Caco-2 (cell line): ENCODE data around the gene MPL. TPM values are rescaled to one million over a fixed set of nuclear protein-coding genes. Genes with fewer than 3 reads are reported as not detected.

Experiments
- BruUV-seq: library from RNA; stranded (reverse); fragments of 400-500 nt; replicated peaks from 2 replicates; lab custom pipeline; 2021; lab: Mats Ljungman, UMichigan
- CTCF ChIA-PET: fragments of 300-600 bp; sonication (Branson Sonifier 250); formaldehyde crosslinking; loops from one replicate; lab custom pipeline; 2022; ENCODE audit warnings: antibody characterized with exemption; lab: Charles Lee
- POLR2A ChIA-PET: fragments of 300-600 bp; sonication (Branson Sonifier 250); formaldehyde crosslinking; loops from one replicate; lab custom pipeline; 2022; ENCODE audit warnings: antibody characterized with exemption; lab: Charles Lee
- DNase-seq, 2 experiments: peaks; one replicate each; pipeline versions ENCODE4 v3.0.0 to v3.0.0-alpha.2; 2020 to 2022
- H3K27me3 ChIP-seq: replicated peaks from 2 replicates; pipeline ENCODE4 v1.6.0; 2011; ENCODE audit warnings: low read length; ENCODE audit not compliant: control insufficient read depth, insufficient read depth
- H3K36me3 ChIP-seq: 2 replicates; pipeline ENCODE4 v1.5.1; 2011; ENCODE audit warnings: low read length; ENCODE audit not compliant: control insufficient read depth, insufficient read depth
- H3K4me1 ChIP-seq: fragments of 250-450 bp; sonication (Bioruptor Pico); 2 replicates; pipeline ENCODE4 v1.5.1; 2020; ENCODE audit warnings: mild to moderate bottlenecking
- H3K4me3 ChIP-seq: 2 replicates; pipeline ENCODE4 v1.5.1; 2011; ENCODE audit warnings: low read depth, mild to moderate bottlenecking, control low read depth, low read length
- H3K9me3 ChIP-seq: fragments of 250-450 bp; sonication (Bioruptor Pico); 2 replicates; pipeline ENCODE4 v1.5.1; 2020; ENCODE audit warnings: mild to moderate bottlenecking, moderate library complexity
- H3K27ac Mint-ChIP-seq: one replicate; pipeline ENCODE4 v1.8.0; 2022; ENCODE audit warnings: mixed read lengths; ENCODE audit not compliant: unreplicated experiment
- H3K27me3 Mint-ChIP-seq: one replicate; pipeline ENCODE4 v1.8.0; 2022; ENCODE audit warnings: mixed read lengths; ENCODE audit not compliant: insufficient read depth, unreplicated experiment
- H3K36me3 Mint-ChIP-seq: one replicate; pipeline ENCODE4 v1.8.0; 2022; ENCODE audit warnings: mild to moderate bottlenecking, mixed read lengths; ENCODE audit not compliant: insufficient read depth, unreplicated experiment
- H3K4me1 Mint-ChIP-seq: one replicate; pipeline ENCODE4 v1.8.0; 2022; ENCODE audit warnings: low read depth, mixed read lengths; ENCODE audit not compliant: unreplicated experiment
- H3K4me3 Mint-ChIP-seq: one replicate; pipeline ENCODE4 v1.8.0; 2022; ENCODE audit warnings: mild to moderate bottlenecking, moderate library complexity, mixed read lengths; ENCODE audit not compliant: unreplicated experiment
- H3K9me3 Mint-ChIP-seq: one replicate; pipeline ENCODE4 v1.8.0; 2022; ENCODE audit warnings: mixed read lengths; ENCODE audit not compliant: unreplicated experiment
- intact Hi-C: fragments of 100-400 bp; cut with micrococcal nuclease; formaldehyde crosslinking; loops from one replicate; pipeline ENCODE4 v1.10.0; 2022; ENCODE audit not compliant: unreplicated experiment
- total RNA-seq: library from RNA; stranded (reverse); gene quantifications from 2 replicates; pipeline ENCODE4 v1.2.3, GENCODE V29; 2022
- TF ChIP-seq, protein P1 (sequence below), 2 experiments: fragments of 200-600 bp in 1 of 2; IDR thresholded peaks; 1 replicate in 1 of 2; 2 replicates in 1 of 2; pipeline versions ENCODE4 v1.5.1 to v1.8.0; 2011 to 2022; ENCODE audit warnings: antibody characterized with exemption in 1 of 2, control low read depth in 1 of 2, inconsistent platforms in 1 of 2, low read depth in 1 of 2, low read length in 1 of 2, mild to moderate bottlenecking in 1 of 2, moderate library complexity in 1 of 2; ENCODE audit not compliant: insufficient read depth in 1 of 2, severe bottlenecking in 1 of 2, unreplicated experiment in 1 of 2

MPL gene
- total RNA-seq, 1 experiment from 2014 or later, result not detected

DNA sequence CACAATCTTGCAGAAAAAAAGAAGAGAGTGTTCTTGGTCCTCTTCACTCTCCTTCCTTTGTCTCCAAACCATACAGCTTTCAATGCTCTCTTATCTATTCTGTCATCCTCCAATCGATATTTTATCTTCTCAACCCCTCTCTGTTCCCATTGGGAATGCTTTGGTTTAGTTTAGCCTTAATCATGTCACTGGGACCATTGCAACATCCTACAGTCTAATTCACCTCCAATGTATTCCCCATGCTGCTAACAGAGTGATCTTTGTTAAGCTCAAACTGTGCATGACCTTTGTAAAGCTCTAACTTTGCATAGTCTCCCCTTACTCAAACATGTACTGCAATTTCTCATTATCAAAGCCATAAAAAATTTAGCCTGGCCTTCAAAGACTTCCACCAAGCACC, 2.9 kb downstream of the MPL start:
- Histone ChIP-seq H3K4me1 (no peaks in the 10 kb centered on the region), H3K36me3 (no peaks in the 10 kb centered on the region), H3K27me3 (no peaks in the 10 kb centered on the region), H3K9me3 (no peaks in the 10 kb centered on the region), H3K4me3 (no peak overlapping the region)
- Mint-ChIP-seq H3K4me3 (no peak overlapping the region), H3K27ac (no peak overlapping the region), H3K4me1 (peaks cover 9% of the 10 kb centered on the region), H3K27me3 (no peaks in the 10 kb centered on the region), H3K36me3 (no peaks in the 10 kb centered on the region), H3K9me3 (no peaks in the 10 kb centered on the region)
- BruUV-seq, result no TSS peak
- TF ChIP-seq, protein P1, sequence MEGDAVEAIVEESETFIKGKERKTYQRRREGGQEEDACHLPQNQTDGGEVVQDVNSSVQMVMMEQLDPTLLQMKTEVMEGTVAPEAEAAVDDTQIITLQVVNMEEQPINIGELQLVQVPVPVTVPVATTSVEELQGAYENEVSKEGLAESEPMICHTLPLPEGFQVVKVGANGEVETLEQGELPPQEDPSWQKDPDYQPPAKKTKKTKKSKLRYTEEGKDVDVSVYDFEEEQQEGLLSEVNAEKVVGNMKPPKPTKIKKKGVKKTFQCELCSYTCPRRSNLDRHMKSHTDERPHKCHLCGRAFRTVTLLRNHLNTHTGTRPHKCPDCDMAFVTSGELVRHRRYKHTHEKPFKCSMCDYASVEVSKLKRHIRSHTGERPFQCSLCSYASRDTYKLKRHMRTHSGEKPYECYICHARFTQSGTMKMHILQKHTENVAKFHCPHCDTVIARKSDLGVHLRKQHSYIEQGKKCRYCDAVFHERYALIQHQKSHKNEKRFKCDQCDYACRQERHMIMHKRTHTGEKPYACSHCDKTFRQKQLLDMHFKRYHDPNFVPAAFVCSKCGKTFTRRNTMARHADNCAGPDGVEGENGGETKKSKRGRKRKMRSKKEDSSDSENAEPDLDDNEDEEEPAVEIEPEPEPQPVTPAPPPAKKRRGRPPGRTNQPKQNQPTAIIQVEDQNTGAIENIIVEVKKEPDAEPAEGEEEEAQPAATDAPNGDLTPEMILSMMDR (IDR thresholded peaks at IDR 0.05; ENCODE audit: insufficient read depth in 1 of 2, low read depth in 1 of 2, low read length in 1 of 2, severe bottlenecking in 1 of 2, unreplicated experiment in 1 of 2), result no peak
- intact Hi-C loops, result no loop called here
- ChIA-PET CTCF (interaction anchor here (1.4 kb wide), 1 partner anchor 55 kb away, joined by 5 read pairs; the partner anchor contains the start of gene C1orf210), POLR2A (interaction anchor here (0.5 kb wide), 1 partner anchor 26 kb away, joined by 8 read pairs; no protein-coding TSS in a partner anchor)
- DNase-seq, result no peak

DNA sequence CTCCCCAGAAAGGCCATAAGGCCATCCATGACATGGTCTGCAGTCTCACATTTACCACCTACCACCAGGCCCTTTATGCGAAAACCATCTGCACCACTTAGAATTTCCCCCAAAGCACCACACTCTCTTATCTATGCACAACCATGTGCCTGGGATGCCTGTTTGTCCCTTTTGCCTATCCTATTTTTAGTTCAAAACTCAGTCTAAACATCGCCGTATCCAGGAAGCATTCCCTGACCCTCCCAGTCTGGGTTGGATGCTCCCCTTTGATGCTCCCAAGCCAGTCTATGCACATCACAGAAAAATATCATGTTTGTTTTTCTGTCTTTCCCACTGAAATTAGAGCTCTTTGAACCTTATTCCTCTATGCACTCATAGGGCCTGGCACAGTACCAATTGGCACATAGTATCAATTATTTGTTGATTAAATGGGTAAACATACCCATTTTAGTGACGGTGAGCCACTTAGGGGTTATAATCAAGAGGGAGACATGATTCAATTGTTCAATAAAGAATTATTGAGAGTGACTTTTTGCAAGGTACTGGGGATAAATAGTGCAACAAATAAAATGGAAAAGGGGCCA, 6.7 kb downstream of the MPL start:
- H3K36me3 Mint-ChIP-seq, result peaks cover 11% of the 10 kb centered on the region
- H3K4me3 Mint-ChIP-seq, result no peak overlapping the region
- peaks cover 23% of the 10 kb centered on the region for H3K4me1 Mint-ChIP-seq
- BruUV-seq, result no TSS peak
- no peaks in the 10 kb centered on the region for H3K9me3 Mint-ChIP-seq
- ChIA-PET POLR2A (no interaction called here), CTCF (no interaction called here)
- TF ChIP-seq, protein P1 (IDR thresholded peaks at IDR 0.05; ENCODE audit: insufficient read depth in 1 of 2, low read depth in 1 of 2, low read length in 1 of 2, severe bottlenecking in 1 of 2, unreplicated experiment in 1 of 2), result no peak
- Histone ChIP-seq H3K27me3 (no peaks in the 10 kb centered on the region), H3K9me3 (no peaks in the 10 kb centered on the region), H3K36me3 (no peaks in the 10 kb centered on the region), H3K4me1 (no peaks in the 10 kb centered on the region; the same call in 1 of the 2 replicates), H3K4me3 (no peak overlapping the region)
- H3K27me3 Mint-ChIP-seq, result no peaks in the 10 kb centered on the region
- intact Hi-C loops, result no loop called here
- H3K27ac Mint-ChIP-seq, result no peak overlapping the region
- DNase-seq, result no peak

DNA sequence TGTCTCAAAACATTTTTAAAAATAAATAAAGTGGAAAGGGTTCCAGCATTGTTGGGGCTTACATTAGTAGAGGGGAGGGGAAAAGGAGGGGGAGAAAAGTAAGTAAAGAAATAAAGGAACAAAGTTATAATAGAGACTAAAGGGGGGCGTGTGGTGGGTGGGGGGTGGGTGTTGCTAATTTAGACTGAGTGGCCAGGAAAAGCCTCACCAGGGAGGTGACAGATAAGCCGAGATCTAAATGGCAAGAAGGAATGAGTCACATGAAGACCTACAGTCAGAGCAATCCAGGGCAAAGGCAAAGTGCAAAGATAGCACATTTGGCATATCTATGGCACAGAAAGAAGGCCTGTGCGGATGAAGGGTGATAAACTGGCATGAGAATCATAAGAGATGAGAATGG, 7.5 kb downstream of the MPL start:
- Mint-ChIP-seq H3K36me3 (peaks cover 14% of the 10 kb centered on the region), H3K27me3 (no peaks in the 10 kb centered on the region), H3K4me3 (no peak overlapping the region), H3K9me3 (no peaks in the 10 kb centered on the region), H3K4me1 (peaks cover 30% of the 10 kb centered on the region), H3K27ac (no peak overlapping the region)
- intact Hi-C loops, result no loop called here
- no TSS peak for BruUV-seq
- TF ChIP-seq, protein P1 (IDR thresholded peaks at IDR 0.05; ENCODE audit: insufficient read depth in 1 of 2, low read depth in 1 of 2, low read length in 1 of 2, severe bottlenecking in 1 of 2, unreplicated experiment in 1 of 2), result no peak
- POLR2A ChIA-PET, result no interaction called here
- H3K4me3 ChIP-seq, result no peak overlapping the region
- no peaks in the 10 kb centered on the region for H3K27me3 ChIP-seq
- DNase-seq, result no peak
- no peaks in the 10 kb centered on the region; the same call in 1 of the 2 replicates for H3K4me1 ChIP-seq
- H3K9me3 ChIP-seq, result no peaks in the 10 kb centered on the region
- CTCF ChIA-PET, result no interaction called here
- H3K36me3 ChIP-seq, result no peaks in the 10 kb centered on the region
